Measurements from ENCODE around the gene KPNA2.
"Not testable (repeated sequence)": the region's sequence is repeated elsewhere in the genome, so short reads cannot be mapped to it uniquely, and the experiment has no call there.

KPNA2 gene

GRCh38 chr17:68074279-68074678 lies 38.7 kb downstream of the KPNA2 start:
- H3K4me3 ChIP-seq (ENCODE audit: low read length): no peak overlapping the region
- TF ChIP-seq ZNF274 (IDR thresholded peaks at IDR 0.05; ENCODE audit: low read depth, low read length): no peak

- H3K4me3 ChIP-seq (ENCODE audit: low read length): not testable (repeated sequence)
These were observed 40.5 kb downstream of the KPNA2 start for GRCh38 chr17:68075953-68076607.

- not testable (repeated sequence) for H3K4me3 ChIP-seq (ENCODE audit: low read length)
These were observed 42.0 kb downstream of the KPNA2 start for GRCh38 chr17:68077498-68077897.

DNA sequence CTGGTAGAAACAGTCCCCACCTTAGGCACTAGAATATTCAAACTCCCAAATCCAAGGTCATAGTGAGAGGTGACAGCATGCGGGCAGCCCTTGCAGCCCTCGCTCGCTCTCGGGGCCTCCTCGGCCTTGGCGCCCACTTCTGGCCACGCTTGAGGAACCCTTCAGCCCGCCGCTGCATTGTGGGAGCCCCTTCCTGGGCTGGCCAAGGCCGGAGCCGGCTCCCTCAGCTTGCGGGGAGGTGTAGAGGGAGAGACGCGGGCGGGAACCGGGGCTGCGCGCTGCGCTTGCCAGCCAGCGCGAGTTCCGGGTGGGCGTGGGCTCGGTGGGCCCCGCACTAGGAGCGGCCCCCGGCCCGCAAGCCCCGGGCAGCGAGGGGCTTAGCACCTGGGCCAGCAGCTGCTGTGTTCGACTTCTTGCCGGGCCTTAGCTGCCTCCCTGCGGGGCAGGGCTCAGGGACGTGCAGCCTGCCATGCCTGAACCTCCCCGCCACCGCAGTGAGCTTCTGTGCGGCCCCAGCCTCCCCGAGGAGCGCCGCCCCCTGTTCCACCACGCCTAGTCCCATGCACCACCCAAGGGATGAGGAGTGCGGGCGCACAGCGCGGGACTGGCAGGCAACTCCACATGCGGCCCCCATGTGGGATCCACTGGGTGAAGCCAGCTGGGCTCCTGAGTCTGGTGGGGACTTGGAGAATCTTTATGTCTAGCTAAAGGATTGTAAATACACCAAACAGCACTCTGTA lies 45.0 kb downstream of the KPNA2 start:
- H3K4me3 ChIP-seq (ENCODE audit: low read length): no peak overlapping the region
- TF ChIP-seq ZNF274 (IDR thresholded peaks at IDR 0.05; ENCODE audit: low read depth, low read length): no peak

GRCh38 chr17:68081305-68082265 lies 46.0 kb downstream of the KPNA2 start:
- not testable (repeated sequence) for H3K4me3 ChIP-seq (ENCODE audit: low read length)

GRCh38 chr17:68085771-68086381 lies 50.3 kb downstream of the KPNA2 start:
- no peak for TF ChIP-seq ZNF274 (IDR thresholded peaks at IDR 0.05; ENCODE audit: low read depth, low read length)
- no peak overlapping the region for H3K4me3 ChIP-seq (ENCODE audit: low read length)

GRCh38 chr17:68086666-68087065 lies 51.1 kb downstream of the KPNA2 start:
- not testable (repeated sequence) for H3K4me3 ChIP-seq (ENCODE audit: low read length)

- not testable (repeated sequence) for H3K4me3 ChIP-seq (ENCODE audit: low read length)
These were observed 51.6 kb downstream of the KPNA2 start for GRCh38 chr17:68087131-68087623.

DNA sequence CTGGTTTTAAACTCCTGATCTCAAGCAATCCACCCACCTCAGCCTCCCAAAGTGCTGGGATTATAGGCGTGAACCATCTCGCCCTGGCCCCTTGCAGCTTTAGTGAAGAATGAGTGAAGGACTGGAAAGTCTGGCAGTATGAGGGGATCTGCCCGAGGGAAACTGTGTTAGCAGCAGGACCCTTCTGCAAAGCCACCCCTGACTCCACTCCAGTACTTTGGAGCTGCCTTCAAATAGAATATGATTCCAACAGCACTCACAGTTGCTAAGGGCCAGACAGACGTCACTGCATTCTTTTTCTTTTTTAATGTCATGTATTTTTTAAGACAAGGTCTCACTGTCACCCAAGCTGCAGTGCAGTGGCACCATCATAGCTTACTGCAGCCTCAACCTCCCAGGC lies 52.3 kb downstream of the KPNA2 start:
- H3K4me3 ChIP-seq (ENCODE audit: low read length): no peak overlapping the region
- TF ChIP-seq ZNF274 (IDR thresholded peaks at IDR 0.05; ENCODE audit: low read depth, low read length): no peak

DNA sequence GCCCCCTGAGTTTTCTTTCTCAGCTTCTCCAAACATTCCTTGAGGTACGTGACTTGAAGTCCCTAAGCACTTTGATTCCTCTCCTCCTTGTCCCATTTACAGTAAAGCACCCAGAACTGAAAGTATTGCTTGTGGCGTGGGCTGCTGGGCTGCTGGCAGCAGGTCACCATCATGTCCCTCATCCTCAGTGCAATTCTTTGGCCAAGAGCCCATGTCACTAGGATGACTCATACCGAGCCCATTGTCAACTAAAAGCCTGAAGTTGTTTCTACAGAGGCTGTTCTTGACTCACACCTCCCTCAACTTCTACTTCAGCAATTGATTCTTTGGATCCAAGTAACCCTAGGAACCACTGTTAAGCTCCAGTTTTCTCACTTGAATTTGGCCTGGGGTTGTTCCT lies 54.3 kb downstream of the KPNA2 start:
- no peak overlapping the region for H3K4me3 ChIP-seq (ENCODE audit: low read length)
- TF ChIP-seq ZNF274 (IDR thresholded peaks at IDR 0.05; ENCODE audit: low read depth, low read length): no peak

GRCh38 chr17:68094481-68095078 lies 59.0 kb downstream of the KPNA2 start:
- H3K4me3 ChIP-seq (ENCODE audit: low read length): no peak overlapping the region
- no peak for TF ChIP-seq ZNF274 (IDR thresholded peaks at IDR 0.05; ENCODE audit: low read depth, low read length)

GRCh38 chr17:68095205-68095811 lies 59.8 kb downstream of the KPNA2 start:
- no peak overlapping the region for H3K4me3 ChIP-seq (ENCODE audit: low read length)
- no peak for TF ChIP-seq ZNF274 (IDR thresholded peaks at IDR 0.05; ENCODE audit: low read depth, low read length)

- TF ChIP-seq ZNF274 (IDR thresholded peaks at IDR 0.05; ENCODE audit: low read depth, low read length): no peak
- H3K4me3 ChIP-seq (ENCODE audit: low read length): no peak overlapping the region
These were observed 60.6 kb downstream of the KPNA2 start for GRCh38 chr17:68096111-68096510.
